ENCODE results near the gene CSNK1A1L.

Gene CSNK1A1L

DNA sequence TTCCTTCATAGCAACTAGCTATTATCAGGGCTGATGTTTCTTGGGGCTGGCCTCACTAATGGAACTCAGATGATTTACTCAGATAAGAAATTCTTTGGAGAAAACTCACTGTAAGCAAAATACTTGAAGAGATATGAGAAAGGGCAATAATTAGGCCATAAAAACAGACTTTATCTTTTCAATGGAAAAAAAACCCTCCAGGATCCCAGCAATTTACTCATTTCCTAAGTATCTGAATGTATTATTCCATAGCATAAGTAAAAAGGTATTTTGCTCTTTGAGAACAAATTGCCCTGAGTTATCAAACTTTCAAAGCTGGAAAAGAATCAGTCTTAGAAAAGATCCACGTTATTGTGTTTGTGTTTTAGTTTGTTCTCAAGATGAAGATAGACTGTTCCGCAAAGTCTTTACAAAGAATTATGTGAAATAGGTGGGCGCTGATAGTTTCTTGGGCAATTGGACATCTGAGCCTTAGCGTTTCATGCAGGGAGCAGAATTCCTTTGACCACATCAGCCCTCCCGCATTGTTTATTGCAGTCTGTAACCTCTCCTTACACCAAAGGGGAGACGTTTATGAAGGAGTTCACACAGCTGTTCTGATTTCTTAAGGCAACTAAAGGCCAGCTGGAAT, 29.1 kb upstream of the CSNK1A1L start:
- in situ Hi-C loops (cut with MboI; ENCODE audit: low sequenced_read_pairs, unreplicated experiment) = no loop called here
- no peak for TF ChIP-seq CTCF (IDR thresholded peaks at IDR 0.05; ENCODE audit: borderline replicate concordance, control extremely low read depth, extremely low read depth, insufficient read depth, missing control alignments)
- DNase-seq (ENCODE audit: low spot score) = no peak

- DNase-seq (ENCODE audit: low spot score) = no peak
- TF ChIP-seq CTCF (IDR thresholded peaks at IDR 0.05; ENCODE audit: borderline replicate concordance, control extremely low read depth, extremely low read depth, insufficient read depth, missing control alignments) = no peak
- in situ Hi-C loops (cut with MboI; ENCODE audit: low sequenced_read_pairs, unreplicated experiment) = no loop called here
These were observed 26.7 kb upstream of the CSNK1A1L start for GRCh38 chr13:37132211-37132610.

- in situ Hi-C loops (cut with MboI; ENCODE audit: low sequenced_read_pairs, unreplicated experiment) = no loop called here
- no peak for TF ChIP-seq CTCF (IDR thresholded peaks at IDR 0.05; ENCODE audit: borderline replicate concordance, control extremely low read depth, extremely low read depth, insufficient read depth, missing control alignments)
- DNase-seq (ENCODE audit: low spot score) = no peak
These were observed 25.6 kb upstream of the CSNK1A1L start for GRCh38 chr13:37131092-37131491.

DNA sequence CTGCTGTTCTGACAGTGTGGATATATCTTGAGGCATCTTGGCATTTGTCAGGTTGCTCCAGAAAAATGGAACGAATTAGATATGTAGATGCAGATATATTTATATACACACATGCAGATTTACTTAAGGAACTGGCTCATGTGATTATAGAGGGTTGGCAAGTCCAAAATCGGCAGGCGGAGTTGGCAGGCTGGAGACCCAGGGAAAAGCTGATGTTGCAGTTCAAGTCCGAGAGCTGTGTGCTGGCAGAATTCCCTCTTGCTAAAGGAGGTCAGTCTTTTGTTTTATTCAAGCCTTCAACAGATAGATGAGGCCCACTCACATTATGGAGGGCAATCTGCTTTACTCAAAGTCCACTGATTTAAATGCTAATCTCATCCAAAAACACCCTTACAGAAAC, 24.4 kb upstream of the CSNK1A1L start:
- no peak for DNase-seq (ENCODE audit: low spot score)
- TF ChIP-seq CTCF (IDR thresholded peaks at IDR 0.05; ENCODE audit: borderline replicate concordance, control extremely low read depth, extremely low read depth, insufficient read depth, missing control alignments) = no peak
- in situ Hi-C loops (cut with MboI; ENCODE audit: low sequenced_read_pairs, unreplicated experiment) = no loop called here

GRCh38 chr13:37127691-37128241, 22.3 kb upstream of the CSNK1A1L start:
- no peak for TF ChIP-seq CTCF (IDR thresholded peaks at IDR 0.05; ENCODE audit: borderline replicate concordance, control extremely low read depth, extremely low read depth, insufficient read depth, missing control alignments)
- in situ Hi-C loops (cut with MboI; ENCODE audit: low sequenced_read_pairs, unreplicated experiment) = no loop called here
- DNase-seq (ENCODE audit: low spot score) = no peak

GRCh38 chr13:37123337-37123736, 17.9 kb upstream of the CSNK1A1L start:
- TF ChIP-seq CTCF (IDR thresholded peaks at IDR 0.05; ENCODE audit: borderline replicate concordance, control extremely low read depth, extremely low read depth, insufficient read depth, missing control alignments) = no peak
- in situ Hi-C loops (cut with MboI; ENCODE audit: low sequenced_read_pairs, unreplicated experiment) = loop anchor here (25.0 kb wide), 1 partner anchor 464 kb away; the partner anchor contains the start of gene POSTN
- DNase-seq (ENCODE audit: low spot score) = no peak

Data from GM13976 (cell line).